Spleen (tissue), 7 donors: Measurements from ENCODE around the gene RBBP8.

Source experiments
- CTCF ChIP-seq, 11 experiments: fragments of 200-600 bp in 7 of 11; fragments of 450-650 bp in 4 of 11; sonication (generic) in 4 of 11; IDR thresholded peaks in 8 of 11; conservative IDR thresholded peaks in 3 of 11; 1 replicate in 7 of 11; 2 replicates in 4 of 11; pipeline versions ENCODE4 v1.4.0 to v1.8.0; 2016 to 2021; ENCODE audit warnings: antibody characterized with exemption in 11 of 11, inconsistent platforms in 4 of 11, mild to moderate bottlenecking in 1 of 11
- POLR2A ChIP-seq, 3 donors: fragments of 450-650 bp; IDR thresholded peaks; one replicate each; pipeline ENCODE4 v1.5.1; 2017; ENCODE audit warnings: antibody characterized with exemption in 3 of 3, mild to moderate bottlenecking in 1 of 3
- POLR2AphosphoS5 ChIP-seq, 3 donors: sonication (generic); formaldehyde crosslinking; IDR thresholded peaks; one replicate each; pipeline ENCODE4 v1.5.1; 2017; ENCODE audit warnings: antibody characterized with exemption in 3 of 3
- donor health status: DM: no; HTN: no; CAD: no; lungs with moderate emphysema.
- donor health status: DM: no; HTN: no; CAD: no.
- donor health status: DM: no; HTN: no; CAD: no.

GRCh38 chr18:22988208-22988607 lies 55.1 kb downstream of the RBBP8 start:
- TF ChIP-seq CTCF (IDR thresholded peaks at IDR 0.05 in 8 of 11, conservative IDR thresholded peaks at IDR 0.05 in 3 of 11) (no peak), POLR2AphosphoS5 (IDR thresholded peaks at IDR 0.05) (no peak), POLR2A (IDR thresholded peaks at IDR 0.05) (no peak)
